A673 (cell line): Measurements from ENCODE around the gene LRRC25. TPM values are rescaled to one million over a fixed set of nuclear protein-coding genes. Genes with fewer than 3 reads are reported as not detected.
A peak's percentile ranks its signal among the peaks of the same experiment; 100 is the strongest.

Source experiments
- BruUV-seq: library from RNA; stranded (reverse); fragments of 400-500 nt; replicated peaks from 2 replicates; lab custom pipeline; 2021; lab: Mats Ljungman, UMichigan
- CTCF ChIA-PET: fragments of 300-600 bp; sonication (Branson Sonifier 250); formaldehyde crosslinking; loops from one replicate; lab custom pipeline; 2022; ENCODE audit warnings: antibody characterized with exemption; lab: Charles Lee
- POLR2A ChIA-PET: fragments of 300-600 bp; sonication (Branson Sonifier 250); formaldehyde crosslinking; loops from one replicate; lab custom pipeline; 2022; ENCODE audit warnings: antibody characterized with exemption; ENCODE audit not compliant: low non-redundant PET; lab: Charles Lee
- DNase-seq: peaks from one replicate; pipeline ENCODE4 v3.0.0-alpha.2; 2015; ENCODE audit warnings: low spot score
- H3K27ac ChIP-seq: fragments of 200-600 bp; sonication (generic); 2 replicates; pipeline ENCODE4 v1.5.1; 2016; ENCODE audit warnings: mixed run types, low read depth, mild to moderate bottlenecking, mixed read lengths, antibody characterized with exemption, low read length; ENCODE audit not compliant: poor library complexity, severe bottlenecking
- H3K27me3 ChIP-seq: fragments of 200-600 bp; sonication (generic); replicated peaks from 2 replicates; pipeline ENCODE4 v1.6.1; 2017; ENCODE audit warnings: mixed run types, low read depth, mild to moderate bottlenecking, mixed read lengths, antibody characterized with exemption, low read length; ENCODE audit not compliant: insufficient read depth, poor library complexity
- H3K36me3 ChIP-seq: fragments of 200-600 bp; sonication (generic); 2 replicates; pipeline ENCODE4 v1.6.1; 2016; ENCODE audit warnings: mixed run types, mild to moderate bottlenecking, mixed read lengths, antibody characterized with exemption, low read length; ENCODE audit not compliant: insufficient read depth, poor library complexity, severe bottlenecking
- H3K4me1 ChIP-seq: fragments of 200-600 bp; sonication (generic); 2 replicates; pipeline ENCODE4 v1.6.1; 2017; ENCODE audit warnings: mixed run types, mild to moderate bottlenecking, mixed read lengths, antibody characterized with exemption, low read length; ENCODE audit not compliant: insufficient read depth, poor library complexity, severe bottlenecking
- H3K4me3 ChIP-seq: fragments of 200-600 bp; sonication (generic); 2 replicates; pipeline ENCODE4 v1.5.1; 2016; ENCODE audit warnings: low read depth, mixed run types, mild to moderate bottlenecking, mixed read lengths, low read length; ENCODE audit not compliant: poor library complexity, severe bottlenecking
- H3K9me3 ChIP-seq: fragments of 200-600 bp; sonication (generic); 2 replicates; pipeline ENCODE4 v1.6.1; 2016; ENCODE audit warnings: mixed run types, low read depth, mild to moderate bottlenecking, mixed read lengths, antibody characterized with exemption, low read length; ENCODE audit not compliant: poor library complexity, severe bottlenecking
- EZH2 ChIP-seq: fragments of 200-600 bp; sonication (generic); IDR thresholded peaks from 2 replicates; pipeline ENCODE4 v1.6.1; 2017; ENCODE audit warnings: borderline replicate concordance, low read depth, mild to moderate bottlenecking, mixed read lengths, antibody characterized with exemption, low read length; ENCODE audit not compliant: poor library complexity, severe bottlenecking
- intact Hi-C: fragments of 100-400 bp; cut with micrococcal nuclease; formaldehyde crosslinking; loops from one replicate; pipeline ENCODE4 v1.10.0; 2022; ENCODE audit not compliant: unreplicated experiment
- total RNA-seq: library from RNA; stranded (reverse); gene quantifications from 2 replicates; pipeline ENCODE4 v1.2.3, GENCODE V29; 2021
- TF ChIP-seq, protein P1 (sequence below): fragments of 300-800, 200-600 bp; sonication (generic); conservative IDR thresholded peaks from 2 replicates; pipeline ENCODE4 v1.5.1; 2017; ENCODE audit warnings: low read depth, mild to moderate bottlenecking, antibody characterized with exemption, low read length, moderate library complexity, mixed read lengths

LRRC25 gene
- total RNA-seq, 1 experiment from 2014 or later, result not detected

DNA sequence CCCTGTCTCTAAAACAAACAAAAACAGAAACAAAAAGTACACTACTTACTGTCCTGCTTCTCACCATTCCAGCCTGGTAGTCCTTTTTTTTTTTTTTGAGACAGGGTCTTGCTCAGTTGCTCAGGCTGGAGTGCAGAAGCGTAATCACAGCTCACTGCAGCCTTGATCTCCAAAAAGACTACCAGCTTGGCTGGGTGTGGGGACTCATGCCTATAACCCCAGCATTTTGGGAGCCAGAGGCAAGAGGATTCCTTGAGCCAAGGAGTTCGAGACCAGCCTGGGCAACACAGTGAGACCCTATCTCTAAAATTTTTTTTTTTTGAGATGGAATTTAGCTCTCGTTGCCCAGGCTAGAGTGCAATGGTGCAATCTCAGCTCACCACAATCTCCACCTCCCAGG, 16.6 kb downstream of the LRRC25 start:
- BruUV-seq, result no TSS peak
- DNase-seq, result no peak
- Histone ChIP-seq H3K4me1 (peaks cover 7% of the 10 kb centered on the region), H3K36me3 (no peaks in the 10 kb centered on the region), H3K4me3 (no peak overlapping the region), H3K27me3 (no peaks in the 10 kb centered on the region), H3K27ac (no peak overlapping the region), H3K9me3 (no peaks in the 10 kb centered on the region)
- ChIA-PET POLR2A (no interaction called here), CTCF (interaction anchor here (1.3 kb wide), 1 partner anchor 8 kb away, joined by 4 read pairs; no protein-coding TSS in a partner anchor)
- intact Hi-C loops, result no loop called here
- TF ChIP-seq, protein P1, sequence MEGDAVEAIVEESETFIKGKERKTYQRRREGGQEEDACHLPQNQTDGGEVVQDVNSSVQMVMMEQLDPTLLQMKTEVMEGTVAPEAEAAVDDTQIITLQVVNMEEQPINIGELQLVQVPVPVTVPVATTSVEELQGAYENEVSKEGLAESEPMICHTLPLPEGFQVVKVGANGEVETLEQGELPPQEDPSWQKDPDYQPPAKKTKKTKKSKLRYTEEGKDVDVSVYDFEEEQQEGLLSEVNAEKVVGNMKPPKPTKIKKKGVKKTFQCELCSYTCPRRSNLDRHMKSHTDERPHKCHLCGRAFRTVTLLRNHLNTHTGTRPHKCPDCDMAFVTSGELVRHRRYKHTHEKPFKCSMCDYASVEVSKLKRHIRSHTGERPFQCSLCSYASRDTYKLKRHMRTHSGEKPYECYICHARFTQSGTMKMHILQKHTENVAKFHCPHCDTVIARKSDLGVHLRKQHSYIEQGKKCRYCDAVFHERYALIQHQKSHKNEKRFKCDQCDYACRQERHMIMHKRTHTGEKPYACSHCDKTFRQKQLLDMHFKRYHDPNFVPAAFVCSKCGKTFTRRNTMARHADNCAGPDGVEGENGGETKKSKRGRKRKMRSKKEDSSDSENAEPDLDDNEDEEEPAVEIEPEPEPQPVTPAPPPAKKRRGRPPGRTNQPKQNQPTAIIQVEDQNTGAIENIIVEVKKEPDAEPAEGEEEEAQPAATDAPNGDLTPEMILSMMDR, result no peak
- TF ChIP-seq EZH2, result no peak

DNA sequence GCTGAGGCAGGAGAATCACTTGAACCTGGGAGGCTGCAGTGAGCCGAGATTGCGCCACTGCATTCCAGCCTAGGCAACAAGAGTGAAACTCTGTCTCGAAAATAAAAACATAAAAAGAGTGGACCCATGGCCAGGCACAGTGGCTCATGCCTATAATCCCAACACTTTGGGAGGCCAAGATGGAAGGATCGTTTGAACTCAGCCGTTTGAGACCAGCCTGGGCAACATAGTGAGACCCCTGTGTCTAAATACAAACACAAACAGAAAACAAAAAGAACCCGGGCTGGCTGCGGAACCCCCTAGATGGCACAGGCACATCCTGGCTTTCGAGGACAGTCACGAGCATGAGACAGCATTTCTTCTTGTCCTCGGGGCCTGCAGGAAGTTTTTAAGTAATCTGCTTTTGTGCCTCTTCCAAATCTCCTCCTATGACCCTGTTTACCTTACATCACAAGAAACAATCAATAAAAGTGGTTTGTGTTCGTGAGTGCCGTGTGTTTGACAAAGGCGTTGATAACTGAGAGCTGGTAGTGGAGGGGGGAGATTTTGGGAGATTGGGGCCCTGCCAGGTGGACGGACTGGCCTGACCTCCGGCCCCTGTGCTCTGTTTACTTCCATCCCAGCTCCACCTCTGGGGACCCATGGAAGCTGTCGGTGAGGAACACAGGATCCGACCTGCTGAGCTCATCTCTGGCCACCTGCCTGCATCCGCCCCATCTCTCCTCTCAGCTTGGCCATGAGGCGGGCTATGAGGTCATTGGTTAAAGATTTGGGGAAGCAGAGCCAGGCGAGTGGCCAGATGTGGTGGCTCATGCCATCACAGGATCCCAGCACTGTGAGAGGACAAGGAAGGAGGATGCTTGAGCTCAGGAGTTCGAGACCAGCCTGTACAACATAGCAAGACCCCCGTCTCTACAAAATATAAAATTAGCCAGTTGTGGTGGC, 17.3 kb downstream of the LRRC25 start:
- BruUV-seq, result no TSS peak
- Histone ChIP-seq H3K27ac (peak overlapping the region; percentile 54), H3K4me3 (no peak overlapping the region), H3K27me3 (no peaks in the 10 kb centered on the region), H3K4me1 (peaks cover 5% of the 10 kb centered on the region), H3K9me3 (no peaks in the 10 kb centered on the region), H3K36me3 (no peaks in the 10 kb centered on the region)
- intact Hi-C loops, result no loop called here
- ChIA-PET POLR2A (interaction anchor here (0.6 kb wide), 1 partner anchor 14 kb away, joined by 5 read pairs; no protein-coding TSS in a partner anchor), CTCF (interaction anchor here (0.6 to 1.3 kb wide), 2 partner anchors 9 to 172 kb away, joined by 4 to 5 read pairs; no protein-coding TSS in a partner anchor)
- TF ChIP-seq, protein P1, result no peak
- TF ChIP-seq EZH2, result no peak
- DNase-seq, result no peak

DNA sequence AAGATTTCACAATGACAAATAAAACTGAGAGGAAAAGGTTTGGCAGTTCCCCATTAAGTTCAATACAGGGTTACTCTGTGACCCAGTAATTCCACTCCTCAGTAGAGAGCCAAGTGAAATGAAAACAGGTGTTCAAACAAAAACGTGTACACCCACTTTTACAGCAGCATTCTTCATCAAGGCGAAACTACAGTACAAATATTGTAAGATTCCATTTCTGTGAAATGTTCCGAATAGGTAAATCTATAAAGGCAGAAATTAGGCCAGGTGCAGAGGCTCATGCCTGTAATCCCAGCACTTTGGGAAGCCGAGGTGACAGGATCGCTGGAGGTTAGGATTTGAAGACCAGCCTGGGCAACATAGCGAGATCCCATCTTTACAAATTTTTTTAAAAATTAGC, 20.4 kb downstream of the LRRC25 start:
- POLR2A ChIA-PET, result no interaction called here
- intact Hi-C loops, result no loop called here
- CTCF ChIA-PET, result no interaction called here
- no peaks in the 10 kb centered on the region for H3K36me3 ChIP-seq
- no peaks in the 10 kb centered on the region for H3K27me3 ChIP-seq
- DNase-seq, result no peak
- H3K4me1 ChIP-seq, result peaks cover 22% of the 10 kb centered on the region
- no peak overlapping the region for H3K4me3 ChIP-seq
- no TSS peak for BruUV-seq
- TF ChIP-seq EZH2, result no peak
- TF ChIP-seq, protein P1, result no peak
- no peak overlapping the region for H3K27ac ChIP-seq
- H3K9me3 ChIP-seq, result no peaks in the 10 kb centered on the region
